Bone marrow (tissue), 2 donors: ENCODE data around the gene EYA2.
"Not testable (repeated sequence)": the region's sequence is repeated elsewhere in the genome, so short reads cannot be mapped to it uniquely, and the experiment has no call there.

Source experiments
- DNase-seq, 2 donors: peaks; one replicate each; lab custom pipeline; 2025; lab: John Stamatoyannopoulos, UW

Gene EYA2

DNA sequence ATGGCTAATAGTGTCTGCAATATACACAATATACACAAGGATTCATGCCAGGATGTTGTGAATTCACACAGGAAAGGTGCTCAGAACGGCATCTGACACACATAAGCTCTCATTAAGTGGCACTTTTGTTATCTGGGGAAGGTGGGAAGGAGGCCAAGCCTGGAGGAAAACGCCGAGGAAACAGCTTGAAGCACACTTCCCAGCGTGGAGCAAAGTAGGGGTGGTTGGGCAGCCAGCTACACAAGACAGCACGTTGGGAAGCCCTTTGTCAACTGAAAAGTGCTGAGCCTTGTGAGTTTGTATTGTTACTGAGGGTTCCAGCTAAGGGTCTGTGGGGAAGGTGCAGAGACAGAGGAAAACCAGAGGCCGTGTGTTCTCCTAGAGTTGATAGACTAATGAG, 280.9 kb downstream of the EYA2 start:
- DNase-seq, result no peak

DNA sequence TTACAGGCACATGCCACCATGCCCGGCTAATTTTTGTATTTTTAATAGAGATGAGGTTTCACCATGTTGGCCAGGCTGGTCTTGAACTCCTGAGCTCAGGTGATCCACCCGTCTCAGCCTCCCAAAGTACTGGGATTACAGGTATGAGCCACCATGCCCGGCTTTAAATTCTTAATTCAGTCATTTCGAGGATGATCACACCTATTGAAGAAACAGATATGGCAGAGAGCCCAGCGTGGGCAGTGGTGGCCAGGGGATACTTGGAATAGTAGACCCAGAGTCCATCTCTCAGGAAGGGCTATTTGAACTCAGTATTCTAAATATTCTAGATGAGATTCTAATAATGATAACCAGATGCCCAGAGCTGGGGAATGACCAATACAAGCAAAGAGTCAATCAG, 281.6 kb downstream of the EYA2 start:
- not testable (repeated sequence) for DNase-seq

DNA sequence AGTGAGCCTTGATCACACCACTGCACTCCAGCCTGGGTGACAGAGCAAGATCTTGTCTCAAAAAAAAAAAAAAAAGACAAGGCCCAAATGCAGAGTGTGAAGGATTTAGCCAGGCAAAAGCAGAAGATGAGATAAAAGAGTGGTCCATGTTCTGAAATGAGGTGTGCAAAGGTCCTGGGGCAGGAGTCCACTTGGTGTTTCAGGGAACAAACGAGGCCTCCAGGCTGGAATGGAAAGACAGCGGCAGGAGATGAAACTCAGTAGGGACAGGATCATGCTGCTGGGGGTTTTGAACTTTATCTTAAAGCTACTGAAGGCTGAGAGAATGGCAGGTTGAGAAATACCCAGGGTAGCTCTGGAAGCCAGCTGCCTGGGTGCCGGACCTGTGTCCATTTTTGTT, 283.6 kb downstream of the EYA2 start:
- DNase-seq, result no peak

DNA sequence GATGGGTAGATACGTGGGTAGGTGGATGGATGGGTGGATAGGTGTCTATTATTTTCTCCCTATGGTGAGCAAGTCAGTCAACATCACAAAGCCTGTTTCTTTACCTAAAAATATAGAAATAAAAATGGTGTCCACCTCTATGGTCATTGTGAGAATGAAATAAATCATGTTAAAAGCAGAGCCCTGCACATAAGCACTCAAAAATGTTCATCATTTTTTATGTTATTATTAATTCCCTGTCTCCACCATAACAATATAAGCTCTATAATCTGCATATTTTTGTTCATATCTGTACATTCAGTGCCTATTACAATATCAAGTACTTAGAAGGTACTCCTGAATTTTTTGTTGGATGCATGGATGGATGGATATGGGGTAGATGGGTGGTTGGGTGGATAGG, 284.2 kb downstream of the EYA2 start:
- DNase-seq, result no peak

DNA sequence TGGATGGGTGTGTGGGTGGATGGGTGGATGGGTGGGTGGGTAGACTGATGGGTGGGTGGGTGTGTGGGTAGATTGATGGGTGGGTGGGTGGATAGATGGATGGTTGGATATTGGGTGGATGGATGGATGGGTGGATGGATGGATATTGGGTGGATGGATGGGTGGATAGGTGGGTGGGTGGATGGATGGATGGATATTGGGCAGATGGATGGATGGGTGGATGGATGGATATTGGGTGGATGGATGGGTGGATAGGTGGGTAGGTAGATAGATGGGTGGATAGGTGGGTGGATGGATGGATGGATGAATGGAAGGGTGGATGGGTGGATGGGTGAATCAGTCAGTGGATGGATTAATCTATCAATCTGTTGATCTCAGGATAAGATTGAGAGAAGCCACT, 284.6 kb downstream of the EYA2 start:
- no peak for DNase-seq

DNA sequence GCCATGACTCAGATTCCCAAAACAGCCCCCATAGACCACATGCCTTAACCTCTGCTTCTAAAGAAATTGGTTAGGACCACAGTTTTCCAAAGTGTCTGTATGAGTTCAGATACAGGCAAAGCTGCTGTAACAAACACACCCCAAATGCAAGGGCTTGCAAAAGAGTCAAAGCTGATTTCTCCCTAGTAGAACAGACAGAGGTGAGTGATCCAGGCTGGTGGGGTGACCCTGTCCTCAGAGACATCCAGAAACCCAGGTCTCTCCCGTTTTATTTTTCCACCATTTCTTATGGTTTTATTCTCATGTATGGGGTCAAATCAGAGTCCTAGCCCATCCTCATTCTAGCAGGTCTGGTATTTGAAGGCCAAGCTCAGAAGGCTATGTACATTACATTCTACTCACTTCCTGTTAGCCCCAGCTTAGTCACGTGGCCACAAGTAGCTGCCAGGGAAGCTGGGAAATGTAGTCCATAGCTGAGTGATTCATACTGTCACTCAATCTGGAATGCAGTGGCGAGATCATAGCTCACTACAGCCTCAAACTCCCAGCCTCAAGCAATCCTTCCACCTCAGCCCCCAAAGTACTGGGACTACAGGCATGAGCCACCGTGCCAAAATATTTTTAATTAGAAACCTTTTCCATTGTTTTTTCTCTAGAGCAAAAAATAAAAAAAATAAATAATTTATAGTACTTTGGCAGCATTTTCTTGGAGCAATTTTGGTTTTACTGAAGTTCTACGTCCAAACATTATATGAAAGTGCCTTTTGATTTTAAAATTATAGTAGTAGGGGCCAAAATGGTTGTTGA, 286.6 kb downstream of the EYA2 start:
- no peak for DNase-seq

DNA sequence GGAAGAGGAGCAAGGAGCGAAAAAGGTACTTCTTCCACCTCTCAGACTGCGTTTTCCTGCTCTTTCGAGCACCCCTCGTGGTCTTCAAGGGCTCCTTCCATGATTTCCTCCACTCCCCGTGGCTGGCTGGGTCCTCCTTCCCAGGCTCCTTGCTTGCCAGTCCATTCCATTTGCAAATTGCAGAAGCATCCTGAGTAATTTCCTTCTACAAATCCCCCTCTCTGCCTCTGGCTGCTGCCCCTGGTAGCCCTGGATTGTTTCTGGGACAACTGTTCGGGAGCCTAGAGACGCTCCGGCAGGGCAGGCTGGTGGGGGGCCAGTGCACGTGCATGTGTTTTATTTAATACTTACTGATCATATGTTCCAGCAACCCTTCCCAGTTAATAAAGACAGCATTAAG, 288.7 kb downstream of the EYA2 start:
- DNase-seq, result no peak

DNA sequence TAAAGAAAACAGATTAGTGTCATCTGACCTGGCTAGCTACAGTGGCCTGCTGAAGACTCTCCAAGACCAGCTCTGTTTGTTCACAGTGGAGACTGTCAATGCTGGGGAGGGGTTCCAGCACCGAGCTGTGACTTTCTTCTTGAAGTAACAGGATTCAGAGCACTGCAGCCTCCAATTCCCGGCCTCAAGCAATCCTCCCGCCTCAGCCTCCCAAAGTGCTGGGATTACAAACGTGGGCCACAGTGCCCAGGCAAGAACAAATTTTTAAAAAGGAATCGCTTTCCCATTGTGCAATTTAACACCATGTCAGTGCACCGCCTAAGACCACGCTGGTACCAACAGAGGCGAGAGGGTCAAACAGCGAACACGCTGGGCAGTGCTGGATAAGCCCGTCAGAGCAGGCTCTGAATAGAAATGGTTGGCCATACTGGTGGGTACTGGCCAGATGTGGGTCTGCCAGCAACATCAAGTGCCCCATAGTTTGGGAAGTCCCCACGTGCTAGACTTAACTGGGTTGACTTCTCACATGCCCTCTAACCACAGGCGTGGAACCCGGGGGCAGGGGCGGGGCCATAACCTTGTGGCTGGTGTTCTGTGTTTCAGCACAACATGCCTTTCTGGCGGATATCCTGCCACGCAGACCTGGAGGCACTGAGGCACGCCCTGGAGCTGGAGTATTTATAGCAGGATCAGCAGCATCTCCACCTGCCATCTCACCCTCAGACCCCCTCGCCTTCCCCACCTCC, 293.0 kb downstream of the EYA2 start:
- no peak for DNase-seq

DNA sequence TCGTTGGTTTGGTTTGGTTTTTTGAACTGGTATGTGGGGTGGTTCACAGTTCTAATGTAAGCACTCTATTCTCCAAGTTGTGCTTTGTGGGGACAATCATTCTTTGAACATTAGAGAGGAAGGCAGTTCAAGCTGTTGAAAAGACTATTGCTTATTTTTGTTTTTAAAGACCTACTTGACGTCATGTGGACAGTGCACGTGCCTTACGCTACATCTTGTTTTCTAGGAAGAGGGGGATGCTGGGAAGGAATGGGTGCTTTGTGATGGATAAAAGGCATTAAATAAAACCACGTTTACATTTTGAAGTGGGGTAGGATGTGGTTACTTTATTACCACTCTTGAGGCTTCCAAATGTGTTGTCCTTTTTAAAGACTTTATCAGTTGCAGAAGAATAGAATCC, 293.9 kb downstream of the EYA2 start:
- DNase-seq, result no peak

DNA sequence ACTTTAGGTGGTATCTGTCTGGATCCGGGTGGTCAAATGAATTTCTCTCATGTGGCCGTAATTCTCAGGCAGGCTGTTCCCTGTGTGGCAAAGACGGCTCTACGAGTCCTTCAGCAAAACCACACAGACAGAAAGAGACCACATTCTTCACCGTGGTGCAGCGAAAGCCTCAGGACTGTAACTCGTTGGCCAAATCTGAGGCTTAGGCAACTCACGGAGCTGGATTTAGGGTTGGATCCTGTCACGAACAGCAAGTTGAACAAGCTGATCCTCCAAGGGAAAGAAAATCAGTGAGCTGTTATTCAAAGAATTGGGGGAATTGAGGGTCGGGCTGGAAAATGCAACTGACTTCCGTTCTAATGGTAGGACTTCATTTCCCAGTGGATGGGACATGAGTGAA, 294.4 kb downstream of the EYA2 start:
- DNase-seq, result no peak

DNA sequence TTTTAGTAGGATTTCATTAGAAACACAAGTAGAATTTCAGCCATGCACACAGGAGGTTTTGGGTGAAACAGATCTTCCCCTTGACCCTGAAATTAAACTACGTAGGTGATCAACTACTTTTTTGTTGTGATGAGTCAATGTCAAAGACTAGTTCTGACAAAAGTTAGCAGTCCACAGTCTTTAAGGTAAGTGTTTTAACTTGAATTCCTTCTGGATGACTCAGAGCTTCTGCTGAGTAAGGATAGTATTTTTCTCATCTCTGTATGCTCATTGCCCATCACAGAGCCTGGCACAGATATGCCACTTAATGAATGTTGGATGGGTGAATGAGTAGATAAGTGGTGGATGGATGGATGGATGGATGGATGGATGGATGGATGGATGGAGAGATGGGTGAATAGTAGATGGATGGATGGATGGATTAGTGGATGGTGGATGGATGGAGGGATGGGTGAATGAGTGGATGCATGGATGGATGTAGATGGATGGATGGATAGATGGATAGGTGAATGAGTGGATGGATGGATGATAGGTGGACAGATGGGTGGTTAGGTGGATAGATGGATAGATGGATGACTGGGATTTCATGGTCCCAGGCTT, 296.5 kb downstream of the EYA2 start:
- no peak for DNase-seq

DNA sequence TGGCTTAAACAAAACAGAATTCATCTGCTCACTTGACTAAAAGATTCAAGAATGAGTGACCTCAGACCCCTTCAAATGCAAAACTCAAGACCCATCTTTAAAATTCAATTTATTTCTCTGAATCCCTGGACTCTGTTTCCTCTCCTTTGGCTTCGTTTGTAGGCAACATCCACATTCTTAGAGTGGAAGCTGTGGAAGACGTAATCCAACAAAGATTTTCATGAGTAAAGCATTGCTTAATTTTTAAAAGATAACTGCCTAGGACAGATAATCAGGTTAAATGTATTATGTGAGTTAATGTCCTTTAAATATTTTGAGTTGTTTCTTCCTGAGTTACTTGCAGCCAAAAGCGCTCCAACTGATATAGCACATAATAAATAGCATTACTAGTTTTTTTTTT, 297.3 kb downstream of the EYA2 start:
- no peak for DNase-seq

DNA sequence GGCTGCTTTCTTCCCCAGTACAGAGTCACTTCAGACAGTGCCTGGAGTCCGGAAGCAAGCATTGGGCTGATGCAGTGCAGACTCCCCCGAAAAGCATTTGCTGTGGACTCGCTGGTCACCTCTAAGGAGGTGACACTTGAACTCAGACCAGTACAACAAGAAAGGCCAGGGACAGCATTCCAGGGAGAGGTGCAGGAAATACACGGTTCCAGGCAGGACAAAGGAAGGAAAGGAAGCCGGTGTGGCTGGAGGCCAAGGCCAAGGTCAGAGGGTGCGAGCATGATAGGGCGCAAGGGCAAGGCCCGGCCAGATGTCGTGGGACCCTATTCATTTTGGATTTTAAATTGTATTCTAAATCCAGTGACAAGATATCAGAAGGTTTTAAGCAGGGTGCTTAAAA, 300.9 kb downstream of the EYA2 start:
- no peak for DNase-seq

DNA sequence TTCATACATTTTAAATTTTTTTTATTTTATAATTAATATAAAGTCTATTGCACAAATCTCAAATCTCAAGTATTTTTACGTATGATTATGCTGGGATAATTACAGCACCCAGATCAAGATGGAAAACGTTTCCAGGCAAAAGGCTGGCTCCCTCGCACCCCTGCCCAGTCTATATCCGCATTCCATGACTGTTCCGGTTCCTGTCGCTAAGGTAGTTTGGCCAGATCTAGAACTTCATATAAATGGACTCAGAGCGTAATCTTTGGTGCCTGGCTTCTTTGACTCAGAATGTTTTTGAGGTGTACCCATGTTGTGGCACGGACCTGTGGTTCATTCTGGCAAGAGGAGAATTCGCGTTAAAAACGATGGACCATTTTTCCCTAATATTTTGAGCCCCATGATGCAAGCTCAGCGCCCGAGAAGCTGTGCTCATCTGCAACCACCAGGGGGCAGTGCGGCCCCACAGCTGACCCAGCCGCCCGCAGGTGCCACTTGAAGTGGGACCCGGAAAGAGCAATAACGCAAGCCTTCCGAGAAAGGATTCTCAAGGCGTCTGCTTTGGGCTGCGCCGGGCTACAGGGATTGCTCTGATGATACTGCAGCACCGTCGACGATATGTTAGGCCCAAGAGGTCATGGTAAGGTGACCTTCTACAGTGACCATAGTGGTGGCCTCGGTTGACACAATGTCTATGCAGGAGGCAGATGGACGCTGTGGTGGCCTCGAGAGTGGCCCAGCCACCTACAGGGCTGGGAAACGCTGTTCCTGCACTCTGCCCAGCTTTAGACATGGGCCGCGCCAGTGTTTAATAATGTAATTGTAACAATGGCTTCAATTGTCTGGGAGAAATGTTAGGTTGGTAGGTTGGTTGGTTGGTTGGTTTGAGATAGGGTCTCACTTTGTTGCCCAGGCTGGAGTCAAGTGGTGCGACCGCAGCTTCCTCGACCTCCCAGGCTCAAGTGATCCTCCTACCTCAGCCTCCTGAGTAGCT, 301.7 kb downstream of the EYA2 start:
- peak; percentile 17 to 39 for DNase-seq

DNA sequence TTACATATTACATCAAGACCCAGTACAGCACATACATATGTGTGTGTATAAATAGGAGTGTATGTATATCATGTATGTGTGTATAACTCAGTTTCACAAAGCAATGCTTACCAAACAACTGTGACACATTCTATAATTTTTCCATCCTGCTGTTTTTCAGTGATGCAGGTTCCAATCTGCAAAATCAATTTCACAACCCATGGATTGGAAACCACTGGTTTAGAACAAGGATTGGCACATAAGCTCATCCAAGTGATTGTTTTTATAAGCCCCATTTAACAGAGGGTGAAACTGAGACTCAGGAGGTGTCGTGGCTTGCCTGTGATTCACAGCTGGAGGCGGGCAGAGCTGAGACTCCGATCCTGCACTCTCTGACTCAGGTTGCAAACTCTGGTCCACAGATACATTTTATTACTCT, 303.6 kb downstream of the EYA2 start:
- no peak for DNase-seq

DNA sequence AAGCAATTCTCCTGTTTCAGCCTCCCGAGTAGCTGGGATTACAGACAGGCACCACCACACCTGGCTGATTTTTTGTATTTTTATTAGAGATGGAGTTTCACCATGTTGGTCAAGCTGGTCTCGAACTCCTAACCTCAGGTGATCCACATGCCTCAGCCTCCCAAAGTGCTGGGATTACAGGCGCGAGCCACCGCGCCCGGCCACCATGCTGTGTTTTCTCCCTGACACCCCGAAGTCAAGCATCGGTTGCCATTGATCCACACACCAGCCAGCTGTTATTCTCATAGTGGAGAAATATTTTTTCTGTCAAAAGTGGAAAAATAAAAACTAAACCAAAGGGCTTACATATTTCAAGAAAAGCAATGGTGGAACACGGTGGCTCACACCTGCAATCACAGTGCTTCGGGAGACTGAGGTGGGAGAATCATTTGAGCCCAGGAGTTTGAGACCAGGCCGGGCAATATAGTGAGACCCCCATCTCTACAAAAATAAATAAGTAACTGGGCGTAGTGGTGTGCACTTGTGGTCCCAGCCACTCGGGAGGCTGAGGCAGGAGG, 304.4 kb downstream of the EYA2 start:
- no peak for DNase-seq

DNA sequence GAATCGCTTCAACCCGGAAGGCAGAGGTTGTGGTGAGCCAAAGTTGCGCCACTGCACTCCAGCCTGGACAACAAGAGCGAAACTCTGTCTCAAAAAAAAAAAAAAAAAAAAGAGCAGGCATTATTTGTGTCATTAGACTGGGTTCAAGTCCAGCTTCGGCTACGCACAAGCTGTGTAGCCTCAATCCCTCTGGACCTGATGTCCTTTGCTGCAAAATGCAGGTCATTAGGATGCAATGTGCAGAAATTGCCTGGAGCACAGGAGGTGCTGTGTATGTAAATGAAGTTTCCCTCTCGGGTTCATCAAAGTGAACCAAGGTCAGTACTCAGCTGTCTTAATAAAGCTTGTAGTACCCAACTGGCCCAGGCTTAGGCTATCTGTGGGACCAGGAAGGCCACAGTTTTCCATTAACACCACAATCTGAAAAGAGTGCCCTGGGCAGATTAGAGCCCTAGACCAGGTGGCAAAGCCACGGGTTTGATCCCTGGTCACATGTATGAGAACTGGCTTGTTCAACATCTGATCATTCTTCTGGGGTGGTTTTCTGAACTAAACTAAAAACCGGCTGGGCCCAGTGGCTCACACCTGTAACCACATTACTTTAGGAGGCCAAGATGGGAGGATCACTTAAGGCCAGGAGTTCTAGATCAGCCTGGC, 306.6 kb downstream of the EYA2 start:
- no peak for DNase-seq

DNA sequence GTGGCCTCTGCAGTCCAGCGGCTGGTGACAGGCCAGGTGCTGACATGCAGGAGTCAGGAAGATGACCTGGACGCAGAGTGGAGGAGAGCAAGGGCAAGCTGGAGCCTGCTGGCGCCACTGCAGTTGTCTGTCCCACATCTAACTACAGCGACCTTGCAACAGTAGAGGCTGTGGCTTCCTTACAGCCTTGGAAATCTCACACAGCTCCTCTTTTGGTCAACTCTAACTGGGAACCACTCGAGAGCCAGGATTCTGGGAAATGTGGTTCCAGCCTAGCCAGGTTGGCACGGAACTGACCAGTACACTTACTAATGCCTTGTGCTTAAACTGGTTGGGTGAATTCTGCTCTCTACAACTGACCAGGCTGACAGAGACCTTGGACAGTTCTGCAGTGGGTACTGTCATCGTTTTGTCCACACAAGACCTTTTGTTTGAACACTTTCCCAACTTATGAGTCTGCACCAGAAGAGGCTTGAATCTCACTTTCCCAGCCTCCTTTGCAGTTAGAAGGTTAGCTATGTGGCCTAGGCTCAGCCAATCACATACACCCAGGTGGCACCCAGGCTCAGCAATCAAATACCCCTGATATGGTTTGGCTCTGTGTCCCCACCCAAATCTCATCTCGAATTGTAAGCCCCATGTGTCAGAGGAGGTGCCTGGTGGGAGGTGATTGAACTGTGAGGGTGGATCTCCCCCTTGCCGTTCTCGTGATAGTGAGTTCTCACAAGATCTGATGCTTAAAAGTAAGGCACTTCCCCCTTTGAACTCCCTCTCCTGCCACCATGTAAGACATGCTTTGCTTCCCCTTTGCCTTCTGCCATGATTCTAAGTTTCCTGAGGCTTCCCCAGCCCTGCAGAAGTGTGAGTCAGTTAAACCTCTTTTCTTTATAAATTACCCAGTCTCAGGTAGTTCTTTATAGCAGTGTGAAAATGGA, 308.4 kb downstream of the EYA2 start:
- no peak for DNase-seq

DNA sequence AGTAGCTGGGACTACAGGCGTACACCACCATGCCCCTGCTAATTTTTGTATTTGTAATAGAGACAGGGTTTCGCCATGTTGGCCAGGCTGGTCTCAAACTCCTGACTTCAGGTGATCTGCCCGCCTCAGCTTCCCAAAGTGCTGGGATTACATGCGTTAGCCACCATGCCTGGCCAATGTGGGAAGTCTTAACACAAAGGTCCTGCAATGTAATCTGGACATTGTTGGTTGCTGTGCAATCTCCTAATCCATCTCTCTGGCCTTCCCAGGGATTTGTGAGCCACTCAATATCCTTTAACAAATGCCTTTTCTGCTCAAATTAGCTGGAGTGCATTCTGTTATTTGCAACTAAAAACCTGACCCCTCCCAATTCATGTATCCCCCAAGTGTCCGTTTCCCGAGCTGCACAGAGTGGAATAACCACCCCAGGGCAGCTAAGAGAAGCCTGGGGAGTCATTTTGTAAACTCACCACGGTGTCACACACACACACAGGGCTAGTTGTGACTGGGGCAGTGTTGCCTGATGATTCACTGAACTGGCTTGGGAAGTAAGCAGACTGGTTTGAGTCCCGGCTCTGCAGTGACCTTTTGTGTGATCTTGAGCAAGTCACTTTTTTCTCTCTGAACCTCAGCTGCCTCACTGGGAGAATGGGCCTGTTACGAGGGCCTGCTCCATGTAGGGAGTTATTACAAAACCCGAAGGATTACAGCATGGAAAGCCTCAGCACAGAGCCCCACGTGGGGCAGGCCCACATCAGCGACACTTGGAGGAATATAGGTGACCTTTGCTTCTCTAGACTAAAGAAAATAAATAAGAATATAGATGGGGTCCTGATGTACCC, 309.6 kb downstream of the EYA2 start:
- no peak for DNase-seq
